HG03039 (cell line): ENCODE results near the gene RNFT1.
"Not testable (repeated sequence)": the region's sequence is repeated elsewhere in the genome, so short reads cannot be mapped to it uniquely, and the experiment has no call there.

Source experiments
- ATAC-seq: cut with Tn5 transposase; IDR thresholded peaks from one replicate; pipeline ENCODE4 v1.9.1; 2021; ENCODE audit warnings: mild to moderate bottlenecking, moderate library complexity; ENCODE audit not compliant: unreplicated experiment

The RNFT1 gene, protein sequence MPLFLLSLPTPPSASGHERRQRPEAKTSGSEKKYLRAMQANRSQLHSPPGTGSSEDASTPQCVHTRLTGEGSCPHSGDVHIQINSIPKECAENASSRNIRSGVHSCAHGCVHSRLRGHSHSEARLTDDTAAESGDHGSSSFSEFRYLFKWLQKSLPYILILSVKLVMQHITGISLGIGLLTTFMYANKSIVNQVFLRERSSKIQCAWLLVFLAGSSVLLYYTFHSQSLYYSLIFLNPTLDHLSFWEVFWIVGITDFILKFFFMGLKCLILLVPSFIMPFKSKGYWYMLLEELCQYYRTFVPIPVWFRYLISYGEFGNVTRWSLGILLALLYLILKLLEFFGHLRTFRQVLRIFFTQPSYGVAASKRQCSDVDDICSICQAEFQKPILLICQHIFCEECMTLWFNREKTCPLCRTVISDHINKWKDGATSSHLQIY

DNA sequence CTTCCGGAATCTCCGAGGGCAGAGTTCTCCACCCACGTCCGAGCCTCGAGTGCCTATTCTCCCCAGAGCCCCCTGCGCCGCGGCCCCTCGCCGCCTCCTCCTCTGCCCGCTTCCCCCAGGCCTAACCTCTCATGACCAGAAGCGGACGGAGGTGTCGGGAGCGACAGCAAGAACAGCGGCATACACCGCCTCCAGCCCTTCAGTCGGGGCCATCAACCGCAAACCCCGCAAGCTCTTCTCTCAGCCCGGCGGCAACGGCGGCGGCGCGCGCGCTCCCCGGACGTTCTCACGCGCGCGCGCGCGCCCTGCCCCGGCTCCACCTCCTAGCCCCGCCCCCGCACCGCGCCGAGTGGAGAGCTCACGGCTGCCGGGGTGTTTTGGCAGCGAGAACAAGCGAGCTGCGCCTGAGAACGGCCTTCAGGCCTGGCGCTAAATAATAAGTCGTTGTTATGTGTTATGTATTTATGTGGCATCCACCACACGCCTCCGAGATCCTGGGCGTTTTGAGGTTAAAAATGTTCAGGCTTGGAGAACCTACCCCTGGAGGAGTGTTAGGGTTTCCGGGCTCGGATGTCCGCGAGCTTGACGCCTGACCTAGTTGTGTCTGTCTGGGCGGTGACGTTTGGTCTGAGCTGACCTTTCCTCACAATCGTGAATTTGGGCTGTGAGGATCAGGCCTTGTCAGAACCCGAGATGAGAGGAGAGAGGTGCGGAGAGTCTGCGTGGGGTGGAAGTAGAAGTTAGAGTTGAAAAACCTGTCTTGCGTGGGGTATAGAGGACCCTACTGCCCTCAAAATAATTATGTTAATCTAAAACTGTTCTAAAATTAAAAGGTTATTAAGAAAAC is at the start of gene RNFT1:
TSS of gene RNFT1 (minus strand) at position 259 of the 847 bp plus-strand sequence. CDS start at position 182, 77 bp downstream.
- ATAC-seq = peak; percentile 80

DNA sequence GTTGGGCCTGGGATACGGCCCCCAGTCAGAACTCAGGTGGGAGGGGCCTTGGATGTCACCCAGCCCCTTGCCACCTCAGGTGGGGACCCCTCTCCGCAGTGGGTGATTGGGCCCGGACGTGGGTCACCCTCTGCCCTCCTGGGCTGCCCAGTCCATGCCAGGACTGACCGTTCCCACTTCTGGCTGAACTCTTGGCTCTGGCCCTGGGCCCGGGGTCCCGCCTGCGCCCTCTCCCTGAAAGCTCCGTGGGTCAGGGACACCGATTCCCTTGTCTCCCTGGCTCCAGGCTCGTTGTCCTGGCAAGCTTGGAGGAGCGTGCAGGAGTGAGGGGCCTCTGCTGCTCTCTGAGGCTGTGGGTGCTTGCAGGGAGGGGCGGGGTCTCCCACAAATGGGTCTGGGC is 44.8 kb upstream of the RNFT1 start:
- ATAC-seq = not testable (repeated sequence)

DNA sequence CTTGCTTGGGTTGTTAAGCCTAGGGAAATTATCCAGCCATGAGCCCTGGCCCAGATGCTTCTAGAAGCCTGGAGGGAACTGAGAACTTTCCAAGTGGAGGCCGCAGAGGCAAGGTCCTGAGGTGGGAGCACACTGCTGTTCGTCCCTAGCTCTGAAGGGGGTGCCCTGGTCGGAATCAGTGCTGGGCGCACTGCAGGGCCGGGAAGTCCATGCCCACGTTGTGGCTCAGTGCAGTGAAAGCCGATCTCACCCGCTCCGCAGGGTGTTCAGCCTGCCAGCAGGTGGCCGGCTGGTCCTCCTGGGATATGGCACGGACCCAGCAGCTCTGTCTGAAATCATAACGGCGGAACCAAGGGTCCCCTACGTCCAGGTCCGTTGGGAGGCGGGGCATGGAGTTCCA is 43.8 kb upstream of the RNFT1 start:
- ATAC-seq = not testable (repeated sequence)

DNA sequence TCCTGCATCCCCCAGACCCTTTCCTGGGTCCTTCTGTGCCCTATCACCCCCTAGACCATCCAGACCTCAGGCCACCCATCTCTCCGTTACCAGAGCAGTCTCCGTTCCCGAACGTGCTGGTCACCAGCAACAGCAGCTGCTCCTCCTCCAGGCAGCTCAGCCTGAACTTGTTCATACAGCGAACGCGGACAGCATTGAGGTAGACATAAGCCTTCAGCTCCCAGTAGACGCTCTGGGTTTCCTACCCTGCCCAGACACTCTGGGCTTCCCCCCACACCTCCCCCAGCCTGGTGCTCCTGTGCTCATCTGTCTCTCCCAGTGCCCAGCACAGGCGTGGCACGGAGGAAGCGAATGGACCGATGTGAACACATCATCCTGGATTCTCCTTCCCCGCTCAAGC is 41.6 kb upstream of the RNFT1 start:
- ATAC-seq = no peak

DNA sequence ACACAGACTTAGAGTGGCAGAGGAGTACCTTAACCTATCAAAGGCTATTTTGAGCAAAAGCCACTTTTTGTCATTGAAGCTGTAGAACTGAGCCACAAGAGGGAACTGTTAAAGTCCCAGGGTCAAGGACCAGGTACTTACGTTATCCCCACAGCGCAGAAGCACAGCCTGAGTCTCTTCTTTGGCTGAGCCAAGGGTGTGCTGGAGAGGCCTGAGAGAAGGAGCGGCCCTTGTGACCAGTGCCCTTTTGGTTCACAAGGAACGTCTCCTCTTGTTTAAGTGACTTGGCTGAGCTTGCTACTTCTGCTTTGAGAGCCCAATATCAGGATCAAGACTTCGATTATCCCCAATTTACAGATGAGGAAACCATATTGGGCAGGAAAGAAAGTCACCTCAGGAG is 40.0 kb upstream of the RNFT1 start:
- ATAC-seq = not testable (repeated sequence)

DNA sequence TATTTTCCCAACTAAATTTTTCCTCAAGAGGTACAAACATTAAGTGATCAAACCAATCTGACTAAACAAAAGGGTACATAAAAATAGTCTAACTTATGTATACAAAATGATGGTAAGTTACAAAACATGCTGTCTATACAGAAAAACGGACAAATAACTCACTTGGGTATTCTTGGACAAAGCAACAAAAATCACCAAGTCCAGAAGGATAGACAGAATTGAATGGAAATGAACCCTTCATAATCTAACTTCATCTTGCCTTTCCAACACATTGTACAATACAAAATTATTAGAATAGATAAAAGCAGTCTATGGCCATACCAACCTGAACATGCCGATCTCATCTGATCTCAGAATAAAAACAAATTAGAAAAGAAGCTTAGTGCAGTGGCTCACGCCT is 37.9 kb upstream of the RNFT1 start:
- not testable (repeated sequence) for ATAC-seq

DNA sequence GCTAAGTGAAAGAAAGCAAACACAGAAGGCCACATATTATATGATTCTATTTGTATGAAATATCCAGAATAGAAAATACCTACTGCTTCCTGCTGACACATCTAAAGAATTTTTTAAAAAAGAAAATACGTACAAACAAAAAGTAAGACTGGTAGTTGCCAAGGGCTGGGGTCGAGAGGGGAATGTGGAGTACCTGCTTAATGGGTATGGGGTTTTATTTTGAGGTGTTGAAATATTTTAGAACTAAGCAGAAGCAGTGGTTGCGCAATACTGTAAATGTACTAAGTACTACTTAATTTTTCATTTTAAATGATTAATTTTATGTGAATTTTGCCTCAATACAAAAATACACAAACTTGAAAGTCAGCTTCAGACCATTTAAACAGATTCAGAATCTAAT is 32.1 kb upstream of the RNFT1 start:
- ATAC-seq = not testable (repeated sequence)

DNA sequence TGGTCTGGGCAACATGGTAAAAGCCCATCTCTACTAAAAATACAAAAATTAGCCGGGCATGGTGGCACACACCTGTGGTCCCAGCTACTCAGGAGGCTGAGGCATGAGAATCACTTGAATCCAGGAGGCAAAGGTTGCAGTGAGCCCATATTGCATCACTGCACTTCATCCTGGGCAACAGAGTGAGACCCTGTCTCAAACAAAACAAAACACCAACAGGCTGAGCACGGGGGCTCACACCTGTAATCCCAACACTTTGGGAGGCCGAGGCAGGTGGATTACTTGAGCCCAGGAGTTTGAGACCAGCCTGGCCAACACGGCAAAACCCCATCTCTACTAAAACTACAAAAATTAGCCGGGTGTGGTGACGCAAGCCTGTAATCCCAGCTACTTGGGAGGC is 10.6 kb upstream of the RNFT1 start:
- not testable (repeated sequence) for ATAC-seq

DNA sequence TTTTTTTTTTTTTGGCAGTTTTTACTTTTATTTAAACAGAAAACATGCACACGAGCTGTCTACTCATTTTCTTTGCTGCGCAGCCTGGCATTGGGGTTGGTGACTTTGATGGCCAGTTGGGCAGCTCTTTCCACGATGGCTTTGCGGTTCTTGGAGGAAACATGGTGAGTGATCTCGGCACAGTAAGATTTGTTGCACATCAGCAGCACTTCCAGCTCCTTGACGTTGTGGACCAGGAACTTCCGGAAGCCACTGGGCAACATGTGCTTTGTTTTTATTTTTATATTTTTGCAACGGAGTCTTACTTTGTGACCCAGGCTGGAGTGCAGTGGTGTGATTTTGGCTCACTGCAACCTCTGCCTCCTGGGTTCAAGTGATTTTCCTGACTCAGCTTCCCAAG is 8.9 kb upstream of the RNFT1 start:
- not testable (repeated sequence) for ATAC-seq

DNA sequence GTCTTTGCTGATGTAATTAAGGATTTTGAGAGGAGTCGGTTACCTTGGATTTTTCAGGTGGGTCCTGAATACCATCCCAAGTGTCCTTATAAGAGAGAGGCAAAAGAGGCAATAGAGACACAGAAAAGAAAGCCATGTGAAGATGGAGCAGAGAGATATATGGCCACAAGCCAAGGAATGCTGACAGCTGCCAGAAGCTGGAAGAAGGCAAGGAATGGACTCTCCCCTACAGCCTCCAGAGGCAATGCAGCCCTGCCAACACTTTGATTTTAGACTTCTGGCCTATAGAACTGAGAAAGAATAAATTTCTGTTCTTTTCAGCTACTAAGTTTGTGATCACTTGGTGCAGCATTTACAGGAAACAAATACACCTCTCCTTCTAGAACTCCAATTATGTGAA is 8.2 kb upstream of the RNFT1 start:
- no peak for ATAC-seq

DNA sequence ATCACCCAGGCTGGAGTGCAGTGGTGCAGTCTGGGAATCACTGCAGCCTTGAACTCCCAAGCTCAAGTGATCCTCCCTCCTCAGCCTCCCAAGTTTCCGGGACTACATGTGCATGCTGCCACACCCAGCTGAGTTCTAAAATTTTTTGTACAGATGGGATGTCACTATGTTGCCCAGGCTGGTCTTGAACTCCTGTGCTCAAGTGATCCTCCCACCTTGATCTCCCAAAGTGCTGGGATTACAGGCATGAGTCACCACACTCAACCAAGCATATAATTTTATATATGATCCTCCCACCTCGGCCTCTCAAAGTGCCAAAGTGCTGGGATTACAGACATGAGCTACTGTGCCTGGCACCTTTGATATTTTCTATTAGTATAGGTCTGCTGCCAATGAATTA is 7.2 kb upstream of the RNFT1 start:
- ATAC-seq = not testable (repeated sequence)

DNA sequence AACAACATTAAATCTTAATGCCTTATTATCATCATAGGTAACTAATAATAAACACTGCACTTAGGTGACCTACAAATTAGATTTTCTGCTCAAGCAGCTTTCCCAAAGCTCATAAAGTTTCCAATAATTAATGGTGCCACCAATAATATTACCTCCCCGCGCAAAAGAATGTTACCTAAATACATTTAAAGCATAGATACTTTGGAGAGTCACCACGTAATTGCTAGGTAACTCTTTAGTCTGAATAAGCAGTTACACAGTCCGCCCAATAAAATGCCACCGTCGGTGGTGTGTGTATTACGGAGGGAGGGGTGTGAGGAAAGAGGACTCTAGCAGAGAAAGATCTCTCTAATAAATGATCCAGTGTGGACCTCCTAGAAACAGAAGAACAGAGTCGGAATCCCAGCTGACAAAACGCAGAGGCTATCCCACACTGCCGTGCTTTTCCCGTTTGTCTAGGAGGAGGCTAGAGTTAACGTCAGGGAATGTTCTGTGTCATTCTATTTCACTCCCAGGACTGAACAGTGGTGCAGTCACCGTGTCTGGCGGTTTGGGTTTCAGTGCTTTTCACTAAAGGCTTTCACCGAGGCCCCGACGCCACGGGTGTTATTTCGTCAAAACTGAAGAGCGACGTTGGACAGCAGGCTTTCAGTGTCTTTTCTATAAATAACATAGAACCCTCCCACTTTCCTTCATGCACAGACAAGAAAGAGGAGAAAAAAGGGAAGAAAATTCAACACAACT is 630 bp downstream of the RNFT1 start:
- peak; percentile 23 for ATAC-seq

DNA sequence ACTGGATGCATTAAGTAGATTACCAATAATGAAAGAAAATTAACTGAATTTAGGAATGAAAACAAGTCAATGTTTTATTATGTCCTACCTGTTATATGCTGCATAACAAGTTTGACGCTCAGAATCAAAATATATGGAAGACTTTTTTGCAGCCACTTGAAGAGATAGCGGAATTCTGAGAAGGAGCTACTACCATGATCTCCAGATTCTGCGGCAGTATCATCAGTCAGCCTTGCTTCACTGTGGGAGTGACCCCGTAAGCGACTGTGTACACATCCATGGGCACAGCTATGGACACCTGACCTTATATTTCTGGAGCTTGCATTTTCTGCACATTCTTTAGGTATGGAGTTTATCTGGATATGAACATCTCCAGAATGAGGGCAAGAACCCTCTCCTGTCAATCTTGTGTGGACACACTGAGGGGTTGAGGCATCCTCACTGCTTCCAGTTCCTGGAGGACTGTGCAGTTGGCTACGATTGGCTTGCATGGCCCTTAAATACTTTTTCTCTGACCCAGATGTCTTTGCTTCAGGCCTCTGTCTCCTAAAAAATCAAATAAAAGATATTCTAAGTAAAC is 1.7 kb downstream of the RNFT1 start:
- no peak for ATAC-seq

DNA sequence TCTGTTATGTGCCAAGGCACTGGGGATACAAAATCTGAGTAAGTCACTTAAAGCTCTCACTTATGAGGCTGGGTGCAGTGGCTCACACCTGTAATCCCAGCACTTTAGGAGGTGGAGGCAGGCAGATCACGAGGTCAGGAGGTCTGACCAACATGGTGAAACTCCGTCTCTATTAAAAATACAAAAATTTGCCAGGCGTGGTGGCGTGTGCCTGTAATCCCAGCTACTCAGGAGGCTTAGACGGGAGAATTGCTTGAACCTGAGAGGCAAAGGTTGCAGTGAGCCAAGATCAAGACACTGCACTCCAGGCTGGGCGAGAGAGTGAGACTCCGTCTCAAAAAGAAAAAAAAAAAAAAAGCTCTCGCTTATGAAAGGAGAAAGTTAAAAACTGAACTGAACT is 5.0 kb downstream of the RNFT1 start:
- ATAC-seq = not testable (repeated sequence)

DNA sequence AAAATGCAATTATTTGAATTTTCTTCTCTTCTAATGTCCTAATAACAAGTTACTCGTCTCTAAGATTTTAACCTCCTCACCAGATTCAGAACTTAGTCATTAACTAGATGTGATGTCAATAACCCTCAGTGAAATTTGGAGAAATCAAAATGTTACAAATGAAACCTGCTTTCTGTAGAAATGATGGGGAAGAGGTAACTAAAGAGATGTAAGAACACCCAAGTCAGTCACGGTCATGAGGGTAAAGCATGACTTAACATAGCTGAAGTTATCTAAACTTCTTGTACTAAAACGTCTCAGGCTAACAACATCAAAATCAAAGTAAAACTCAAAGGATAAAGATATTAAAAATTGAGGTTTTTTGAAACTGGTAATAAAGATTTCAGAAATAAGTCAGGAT is 9.7 kb downstream of the RNFT1 start:
- no peak for ATAC-seq

DNA sequence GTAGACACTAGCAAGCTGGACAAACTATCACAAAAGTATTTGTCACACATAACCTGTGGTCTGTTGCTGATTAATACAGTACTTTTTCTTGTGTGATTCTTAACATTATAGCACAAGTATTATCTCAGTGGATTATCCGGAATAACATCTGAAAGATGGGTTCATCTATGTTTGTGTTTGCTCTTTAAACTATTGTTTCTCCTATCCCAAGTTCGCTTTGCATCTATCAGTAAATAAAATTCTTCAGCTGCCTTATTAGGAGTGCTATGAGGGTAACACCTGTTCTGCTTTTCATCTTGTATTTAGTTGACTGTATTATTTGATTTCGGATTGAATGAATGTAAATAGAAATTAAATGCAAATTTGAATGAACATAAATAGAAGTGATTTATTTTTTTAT is 14.5 kb downstream of the RNFT1 start:
- no peak for ATAC-seq

DNA sequence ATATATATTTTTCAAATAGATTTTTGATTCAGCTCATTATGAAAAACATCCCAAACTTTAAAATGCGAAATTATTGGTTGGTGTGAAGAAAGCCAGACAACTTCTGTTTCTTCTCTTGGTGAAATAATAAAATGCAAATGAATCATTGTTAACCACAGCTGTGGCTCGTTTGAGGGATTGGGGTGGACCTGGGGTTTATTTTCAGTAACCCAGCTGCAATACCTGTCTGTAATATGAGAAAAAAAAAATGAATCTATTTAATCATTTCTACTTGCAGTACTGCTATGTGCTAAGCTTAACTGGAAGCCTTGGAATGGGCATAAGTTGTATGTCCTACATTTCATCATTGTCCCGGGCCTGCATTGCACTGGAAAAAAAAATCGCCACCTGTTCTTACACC is 17.2 kb downstream of the RNFT1 start:
- not testable (repeated sequence) for ATAC-seq

DNA sequence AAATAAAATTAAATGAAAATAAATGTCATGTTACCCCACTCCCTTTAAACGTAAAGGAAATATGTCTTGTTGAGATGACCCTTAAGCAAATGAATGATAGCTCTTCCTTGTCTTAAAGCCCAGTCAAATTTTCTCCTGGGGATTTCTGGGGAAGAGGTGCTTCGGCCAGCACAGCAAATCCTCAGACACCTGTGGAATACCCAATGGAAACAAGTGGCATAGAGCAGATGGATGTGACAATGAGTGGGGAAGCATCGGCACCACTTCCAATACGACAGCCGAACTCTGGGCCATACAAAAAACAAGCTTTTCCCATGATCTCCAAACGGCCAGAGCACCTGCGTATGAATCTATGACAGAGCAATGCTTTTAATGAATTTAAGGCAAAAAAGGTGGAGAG is 18.1 kb downstream of the RNFT1 start:
- not testable (repeated sequence) for ATAC-seq

DNA sequence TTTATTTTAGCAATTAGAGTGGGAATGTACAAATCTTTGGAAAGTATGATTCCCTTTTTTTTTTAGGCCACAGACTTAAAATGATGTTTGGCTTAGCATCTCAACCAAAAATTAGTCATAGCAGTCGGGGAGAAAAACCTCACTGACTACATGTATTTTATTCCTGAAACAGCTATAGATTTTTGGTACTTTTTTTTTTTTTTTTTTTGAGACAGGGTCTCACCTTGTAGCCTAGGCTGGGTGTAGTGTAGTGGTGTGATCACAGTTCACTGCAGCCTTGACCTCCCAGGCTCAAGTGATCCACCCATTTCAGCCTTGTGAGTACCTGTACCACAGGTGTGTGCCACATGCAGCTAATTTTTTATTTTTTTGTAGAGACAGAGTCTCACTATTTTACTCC is 23.4 kb downstream of the RNFT1 start:
- no peak for ATAC-seq

DNA sequence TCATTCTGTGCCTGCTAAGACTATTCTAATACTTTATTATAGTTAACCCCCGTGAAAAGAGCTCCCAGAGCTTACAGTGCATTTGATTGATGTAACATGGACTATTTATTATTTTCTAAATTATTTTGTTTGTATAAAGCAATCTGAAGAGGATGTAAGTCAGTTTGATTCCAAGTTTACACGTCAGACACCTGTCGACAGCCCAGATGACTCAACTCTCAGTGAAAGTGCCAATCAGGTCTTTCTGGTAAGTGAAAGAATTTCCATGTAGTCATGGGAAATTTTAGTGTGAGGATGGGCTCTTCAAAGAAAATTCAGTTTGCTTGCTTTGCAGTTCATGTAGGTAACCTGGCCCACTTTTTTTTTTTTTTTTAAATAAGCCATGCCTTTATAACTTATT is 23.8 kb downstream of the RNFT1 start:
- ATAC-seq = not testable (repeated sequence)

DNA sequence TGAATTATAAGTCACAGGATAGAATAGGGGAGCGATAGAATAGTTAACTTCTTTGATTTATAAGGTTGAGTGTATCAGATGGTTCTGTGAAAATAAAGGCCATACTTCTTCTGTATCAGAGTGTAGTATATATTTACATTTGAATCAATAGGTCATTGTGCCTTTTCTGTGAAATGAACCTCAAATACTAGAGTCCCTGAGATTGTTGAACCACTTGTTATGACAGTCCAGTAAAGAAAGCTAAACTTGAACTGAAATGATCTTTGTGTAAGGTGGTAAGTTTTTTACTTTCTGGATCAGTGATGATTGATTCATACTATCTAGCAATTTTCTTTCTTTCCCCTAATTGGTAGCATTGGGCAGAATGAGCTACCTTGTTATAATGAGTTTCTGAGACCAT is 31.2 kb downstream of the RNFT1 start:
- not testable (repeated sequence) for ATAC-seq
